Sigmoid colon (tissue), 7 donors: Measurements from ENCODE around the gene EPB41L4A. TPM values are rescaled to one million over a fixed set of nuclear protein-coding genes. Genes with fewer than 3 reads are reported as not detected.
"Not testable (repeated sequence)": the region's sequence is repeated elsewhere in the genome, so short reads cannot be mapped to it uniquely, and the experiment has no call there.

ENCODE experiments used
- DNase-seq: peaks from one replicate; pipeline ENCODE4 v3.0.0-alpha.2; 2019
- H3K27ac ChIP-seq, 4 donors: fragments of 200-600 bp; sonication (generic); one replicate each; pipeline ENCODE4 v1.5.1; 2016 to 2019; ENCODE audit warnings: mild to moderate bottlenecking in 1 of 4
- H3K27me3 ChIP-seq, 3 donors: fragments of 200-600 bp; sonication (generic); one replicate each; pipeline ENCODE4 v1.5.1; 2019; ENCODE audit warnings: mild to moderate bottlenecking in 1 of 3
- H3K36me3 ChIP-seq, 4 donors: fragments of 200-600 bp; sonication (generic); one replicate each; pipeline ENCODE4 v1.5.1; 2016 to 2019
- H3K4me1 ChIP-seq, 4 donors: fragments of 200-600 bp; sonication (generic); one replicate each; pipeline ENCODE4 v1.5.1; 2017 to 2019
- H3K4me3 ChIP-seq, 4 donors: fragments of 200-600 bp; sonication (generic); one replicate each; pipeline ENCODE4 v1.5.1; 2017 to 2019; ENCODE audit warnings: mild to moderate bottlenecking in 2 of 4, moderate library complexity in 1 of 4
- H3K9me3 ChIP-seq, 4 donors: fragments of 200-600 bp in 3 of 4; sonication (generic) in 3 of 4; one replicate each; pipeline versions ENCODE4 v1.5.1 to v1.6.1; 2013 to 2019
- CTCF ChIP-seq, 4 experiments: fragments of 450-650 bp in 3 of 4; fragments of 200-600 bp in 1 of 4; IDR thresholded peaks; one replicate each; pipeline ENCODE4 v1.5.1; 2016 to 2019; ENCODE audit warnings: antibody characterized with exemption in 4 of 4, mild to moderate bottlenecking in 3 of 4, moderate library complexity in 2 of 4
- EP300 ChIP-seq, 4 donors: sonication (generic); formaldehyde crosslinking; IDR thresholded peaks; one replicate each; pipeline ENCODE4 v1.6.1; 2017; ENCODE audit warnings: antibody characterized with exemption in 4 of 4
- POLR2A ChIP-seq, 2 donors: fragments of 450-650 bp; IDR thresholded peaks; one replicate each; pipeline ENCODE4 v1.6.1; 2016; ENCODE audit warnings: antibody characterized with exemption in 2 of 2, mild to moderate bottlenecking in 2 of 2, moderate library complexity in 2 of 2
- POLR2AphosphoS5 ChIP-seq, 4 donors: sonication (generic); formaldehyde crosslinking; IDR thresholded peaks; one replicate each; pipeline ENCODE4 v1.6.1; 2017; ENCODE audit warnings: antibody characterized with exemption in 4 of 4
- WGBS, 2 donors: extraction: QIAGEN DNeasy Blood & Tissue Kit; methylation state at CpG; one replicate each; pipeline ENCODE4 v1.1.7; 2013; 5-methylcytosine and 5-hydroxymethylcytosine counted together
- intact Hi-C: fragments of 100-400 bp; cut with DNase I; formaldehyde crosslinking; loops from one replicate; pipeline ENCODE4 v1.15.1; 2023
- polyA plus RNA-seq, 3 donors: library from polyadenylated mRNA; stranded (reverse); fragments of 200-250 nt; gene quantifications; one replicate each; pipeline ENCODE4 v1.2.3, GENCODE V29; 2013
- total RNA-seq, 4 donors: library from RNA; depleted of rRNA; stranded (reverse); fragments of >200 nt; gene quantifications; one replicate each; pipeline ENCODE4 v1.1.0, GENCODE V29; 2016
- donor health status: healthy with polysubstance abuse.
- donor health status: Bipolar disorder and iron deficiency.
- donor health status: healthy.

The EPB41L4A gene
- total and polyA plus RNA-seq, 7 donors: 3.7 to 75.3 (median 4.8) TPM

- 79 to 81% methylated on average over 4 of the region's 4 CpGs for WGBS, 2 donors
- intact Hi-C loops: no loop called here
- no peak overlapping the region for H3K27ac ChIP-seq
- no peaks in the 10 kb centered on the region for H3K27me3 ChIP-seq
- H3K4me1 ChIP-seq: peaks cover 0 to 11% (median 7%) of the 10 kb centered on the region in 4 donors
- TF ChIP-seq POLR2A (IDR thresholded peaks at IDR 0.05) (no peak), EP300 (IDR thresholded peaks at IDR 0.05) (no peak), CTCF (IDR thresholded peaks at IDR 0.05) (no peak), POLR2AphosphoS5 (IDR thresholded peaks at IDR 0.05) (no peak)
- no peak overlapping the region for H3K4me3 ChIP-seq
- H3K36me3 ChIP-seq: no peaks in the 10 kb centered on the region
- DNase-seq: no peak
- no peaks in the 10 kb centered on the region for H3K9me3 ChIP-seq
These were observed 188.5 kb downstream of the EPB41L4A start for GRCh38 chr5:112230606-112231005.

- peak; percentile 68 for DNase-seq
- WGBS, 2 donors: 4 to 25% methylated on average over 2 of the region's 2 CpGs
- Histone ChIP-seq H3K9me3 (no peaks in the 10 kb centered on the region), H3K36me3 (no peaks in the 10 kb centered on the region), H3K4me3 (no peak overlapping the region), H3K4me1 (peaks cover 0 to 11% (median 7%) of the 10 kb centered on the region in 4 donors), H3K27me3 (no peaks in the 10 kb centered on the region), H3K27ac (peak overlapping the region in 1 of 4 donors; percentile 18)
- TF ChIP-seq POLR2A (IDR thresholded peaks at IDR 0.05): no peak
- TF ChIP-seq CTCF (IDR thresholded peaks at IDR 0.05): no peak
- TF ChIP-seq EP300 (IDR thresholded peaks at IDR 0.05): no peak
- no peak for TF ChIP-seq POLR2AphosphoS5 (IDR thresholded peaks at IDR 0.05)
- intact Hi-C loops: no loop called here
These were observed 190.4 kb downstream of the EPB41L4A start for GRCh38 chr5:112228667-112229066.

- intact Hi-C loops: no loop called here
These were observed 191.0 kb downstream of the EPB41L4A start for GRCh38 chr5:112227911-112228631.

GRCh38 chr5:112226215-112226614 is 192.9 kb downstream of the EPB41L4A start:
- Histone ChIP-seq H3K27ac (no peak overlapping the region), H3K4me1 (peaks cover 0 to 11% (median 7%) of the 10 kb centered on the region in 4 donors), H3K36me3 (no peaks in the 10 kb centered on the region), H3K4me3 (no peak overlapping the region), H3K27me3 (no peaks in the 10 kb centered on the region), H3K9me3 (no peaks in the 10 kb centered on the region)
- no peak for TF ChIP-seq POLR2A (IDR thresholded peaks at IDR 0.05)
- TF ChIP-seq POLR2AphosphoS5 (IDR thresholded peaks at IDR 0.05): no peak
- TF ChIP-seq CTCF (IDR thresholded peaks at IDR 0.05): no peak
- no peak for TF ChIP-seq EP300 (IDR thresholded peaks at IDR 0.05)
- intact Hi-C loops: no loop called here
- 95 to 97% methylated on average over 3 of the region's 3 CpGs for WGBS, 2 donors
- no peak for DNase-seq

More at GRCh38 chr5:112227911-112228631, 191.0 kb downstream of the EPB41L4A start:
- Histone ChIP-seq H3K27me3 (no peaks in the 10 kb centered on the region), H3K4me3 (no peak overlapping the region), H3K27ac (peak overlapping the region in 1 of 4 donors; percentile 18), H3K36me3 (no peaks in the 10 kb centered on the region), H3K9me3 (no peaks in the 10 kb centered on the region), H3K4me1 (peaks cover 0 to 11% (median 7%) of the 10 kb centered on the region in 4 donors)
- DNase-seq: no peak
- WGBS, 2 donors: 80 to 83% methylated on average over 4 of the region's 4 CpGs
- no peak for TF ChIP-seq CTCF (IDR thresholded peaks at IDR 0.05)
- TF ChIP-seq POLR2A (IDR thresholded peaks at IDR 0.05): no peak
- TF ChIP-seq EP300 (IDR thresholded peaks at IDR 0.05): no peak
- no peak for TF ChIP-seq POLR2AphosphoS5 (IDR thresholded peaks at IDR 0.05)

GRCh38 chr5:112222997-112223396 is 196.1 kb downstream of the EPB41L4A start:
- H3K27ac ChIP-seq, H3K9me3 ChIP-seq, H3K27me3 ChIP-seq, H3K4me3 ChIP-seq, intact Hi-C loops, H3K36me3 ChIP-seq, H3K4me1 ChIP-seq, DNase-seq: not testable (repeated sequence)
- 96% methylated on average over 7 of the region's 7 CpGs for WGBS, 2 donors
